Osteoblast (primary cell): ENCODE results near the gene BAIAP3. TPM values are rescaled to one million over a fixed set of nuclear protein-coding genes. Genes with fewer than 3 reads are reported as not detected.

Source experiments
- DNase-seq: peaks from one replicate; pipeline ENCODE4 v3.0.0; 2011; ENCODE audit warnings: low spot score, mixed read lengths; ENCODE audit not compliant: insufficient read length; ENCODE audit errors: missing footprints
- H2AFZ ChIP-seq: 2 replicates; pipeline ENCODE4 v1.6.0; 2011; ENCODE audit warnings: mild to moderate bottlenecking, low read length
- H3K27ac ChIP-seq: 2 replicates; pipeline ENCODE4 v1.5.1; 2011; ENCODE audit warnings: mild to moderate bottlenecking, low read depth, low read length, moderate library complexity
- H3K27me3 ChIP-seq: 2 replicates; pipeline ENCODE4 v1.6.0; 2012; ENCODE audit warnings: mild to moderate bottlenecking, control low read depth, inconsistent platforms, low read length, moderate library complexity; ENCODE audit not compliant: insufficient read depth
- H3K36me3 ChIP-seq: 2 replicates; pipeline ENCODE4 v1.5.1; 2011; ENCODE audit warnings: mild to moderate bottlenecking, low read length, control low read depth, moderate library complexity; ENCODE audit not compliant: insufficient read depth
- H3K4me1 ChIP-seq: 2 replicates; pipeline ENCODE4 v1.5.1; 2011; ENCODE audit warnings: mild to moderate bottlenecking, low read length, control low read depth, moderate library complexity; ENCODE audit not compliant: insufficient read depth
- H3K4me2 ChIP-seq: 2 replicates; pipeline ENCODE4 v1.6.0; 2011; ENCODE audit warnings: mild to moderate bottlenecking, low read length; ENCODE audit not compliant: insufficient read depth
- H3K4me3 ChIP-seq: fragments of 200-600 bp; sonication (generic); 3 replicates; pipeline ENCODE4 v1.5.1; 2012; ENCODE audit warnings: mild to moderate bottlenecking, low read length, inconsistent platforms; ENCODE audit not compliant: insufficient read depth
- H3K79me2 ChIP-seq: 2 replicates; pipeline ENCODE4 v1.6.0; 2012; ENCODE audit warnings: mild to moderate bottlenecking, low read length, control low read depth, inconsistent platforms; ENCODE audit not compliant: insufficient read depth
- H3K9me3 ChIP-seq: 2 replicates; pipeline ENCODE4 v1.5.1; 2011; ENCODE audit warnings: low read depth, low read length, control low read depth
- H4K20me1 ChIP-seq: 2 replicates; pipeline ENCODE4 v1.6.0; 2012; ENCODE audit warnings: mild to moderate bottlenecking, low read length, control low read depth; ENCODE audit not compliant: insufficient read depth
- CTCF ChIP-seq: IDR thresholded peaks from 2 replicates; pipeline ENCODE4 v1.5.1; 2011; ENCODE audit warnings: mild to moderate bottlenecking, low read depth, low read length, moderate library complexity; ENCODE audit errors: extremely low read depth
- total RNA-seq: library from RNA; depleted of rRNA; stranded (reverse); fragments of >200 nt; gene quantifications from 2 replicates; pipeline ENCODE4 v1.2.3, GENCODE V29; 2012

Gene BAIAP3
- total RNA-seq, 1 donor: under 0.01 TPM

GRCh38 chr16:1319041-1319440, 14.4 kb upstream of the BAIAP3 start:
- no peak overlapping the region for H3K4me3 ChIP-seq
- no peaks in the 10 kb centered on the region for H3K27me3 ChIP-seq
- peaks cover 64% of the 10 kb centered on the region for H3K79me2 ChIP-seq
- peaks cover 64% of the 10 kb centered on the region for H4K20me1 ChIP-seq
- H3K4me2 ChIP-seq: no peak overlapping the region
- no peak overlapping the region for H3K27ac ChIP-seq
- H2AFZ ChIP-seq: no peak overlapping the region
- no peaks in the 10 kb centered on the region for H3K9me3 ChIP-seq
- DNase-seq: peak; percentile 58
- no peak for TF ChIP-seq CTCF
- peaks cover 80% of the 10 kb centered on the region for H3K36me3 ChIP-seq
- no peaks in the 10 kb centered on the region for H3K4me1 ChIP-seq

- no peaks in the 10 kb centered on the region for H3K9me3 ChIP-seq
- H4K20me1 ChIP-seq: peaks cover 57% of the 10 kb centered on the region
- H3K4me1 ChIP-seq: no peaks in the 10 kb centered on the region
- H3K27me3 ChIP-seq: no peaks in the 10 kb centered on the region
- TF ChIP-seq CTCF: no peak
- no peak overlapping the region for H3K27ac ChIP-seq
- H3K4me3 ChIP-seq: no peak overlapping the region
- peaks cover 82% of the 10 kb centered on the region for H3K36me3 ChIP-seq
- H3K79me2 ChIP-seq: peaks cover 53% of the 10 kb centered on the region
- no peak overlapping the region for H2AFZ ChIP-seq
- no peak for DNase-seq
- no peak overlapping the region for H3K4me2 ChIP-seq
Measured at GRCh38 chr16:1320097-1320496, 13.3 kb upstream of the BAIAP3 start.

- peaks cover 47% of the 10 kb centered on the region for H3K79me2 ChIP-seq
Measured at GRCh38 chr16:1320658-1321240, 12.7 kb upstream of the BAIAP3 start.

GRCh38 chr16:1322407-1322806, 11.0 kb upstream of the BAIAP3 start:
- no peak overlapping the region for H3K4me2 ChIP-seq
- H3K4me1 ChIP-seq: no peaks in the 10 kb centered on the region
- H4K20me1 ChIP-seq: peaks cover 46% of the 10 kb centered on the region
- H3K79me2 ChIP-seq: peaks cover 31% of the 10 kb centered on the region
- H2AFZ ChIP-seq: no peak overlapping the region
- H3K27ac ChIP-seq: no peak overlapping the region
- TF ChIP-seq CTCF: no peak
- no peaks in the 10 kb centered on the region for H3K27me3 ChIP-seq
- H3K9me3 ChIP-seq: no peaks in the 10 kb centered on the region
- H3K4me3 ChIP-seq: no peak overlapping the region
- peaks cover 61% of the 10 kb centered on the region for H3K36me3 ChIP-seq
- DNase-seq: no peak

More at GRCh38 chr16:1320658-1321240, 12.7 kb upstream of the BAIAP3 start:
- H3K4me2 ChIP-seq: no peak overlapping the region
- no peak for TF ChIP-seq CTCF
- no peak overlapping the region for H3K4me3 ChIP-seq
- no peak for DNase-seq
- H2AFZ ChIP-seq: no peak overlapping the region
- H3K36me3 ChIP-seq: peaks cover 77% of the 10 kb centered on the region
- no peak overlapping the region for H3K27ac ChIP-seq
- H4K20me1 ChIP-seq: peaks cover 56% of the 10 kb centered on the region
- H3K4me1 ChIP-seq: no peaks in the 10 kb centered on the region
- H3K9me3 ChIP-seq: no peaks in the 10 kb centered on the region
- no peaks in the 10 kb centered on the region for H3K27me3 ChIP-seq
